SIG-M5 (cell line): Measurements from ENCODE around the gene HAO2.
"Not testable (repeated sequence)": the region's sequence is repeated elsewhere in the genome, so short reads cannot be mapped to it uniquely, and the experiment has no call there.

Experiments
- DNase-seq: peaks from one replicate; lab custom pipeline; 2025; lab: John Stamatoyannopoulos, UW

HAO2 gene

DNA sequence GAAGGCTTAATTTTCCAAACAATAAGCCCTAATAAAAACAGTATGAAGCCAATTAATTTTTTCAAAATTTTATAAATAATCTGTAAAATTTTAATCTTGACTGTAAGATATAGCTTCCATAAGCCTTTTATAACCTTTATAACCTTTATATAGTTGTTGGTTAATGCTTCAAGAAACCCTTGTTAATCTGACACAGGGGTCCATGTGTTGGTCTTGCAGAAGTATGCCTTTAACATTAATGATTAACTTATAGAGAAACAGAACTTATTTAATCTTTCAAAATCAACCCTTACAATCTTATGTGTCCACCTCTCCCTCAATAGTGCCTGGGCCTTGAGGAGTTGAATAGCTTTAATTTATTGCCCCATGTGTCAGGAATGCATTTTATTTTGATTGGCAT, 23.2 kb upstream of the HAO2 start:
- no peak for DNase-seq

DNA sequence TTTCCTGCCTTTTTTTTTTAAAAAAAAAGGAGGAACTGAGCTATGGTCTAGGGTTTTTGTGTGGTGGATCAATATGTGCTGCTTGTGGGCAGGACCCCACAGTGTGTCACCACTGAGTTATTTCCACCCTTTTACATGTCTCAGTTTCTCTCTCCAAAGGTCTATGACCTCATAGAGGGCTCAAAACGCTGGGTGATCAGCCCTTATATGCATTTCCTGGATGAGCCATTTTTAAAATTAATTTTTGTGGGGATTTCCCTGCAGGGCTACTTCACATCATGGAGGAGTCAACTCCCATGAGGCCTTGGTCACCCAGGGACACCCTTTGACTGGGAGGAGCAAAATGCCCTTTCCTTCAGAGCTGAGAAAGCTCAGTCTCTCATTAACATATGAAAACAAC, 20.7 kb upstream of the HAO2 start:
- DNase-seq = peak; percentile 28

DNA sequence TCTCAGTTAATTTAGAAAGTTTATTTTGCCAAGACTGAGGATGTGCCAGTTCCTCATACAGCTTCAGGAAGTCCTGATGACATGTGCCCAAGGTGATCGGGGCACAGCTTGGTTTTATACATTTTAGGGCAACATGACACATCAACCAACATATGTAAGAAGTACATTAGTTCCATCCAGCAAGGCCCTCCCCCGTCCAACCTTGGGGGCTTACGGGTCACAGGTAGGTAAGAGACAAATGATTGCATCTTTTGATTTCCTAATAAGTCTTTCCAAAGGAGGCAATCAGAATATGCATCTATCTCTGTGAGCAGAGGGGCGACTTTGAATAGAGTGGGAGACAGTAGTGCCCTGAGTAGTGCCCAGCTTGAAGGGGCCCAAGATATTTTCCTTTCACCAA, 19.6 kb upstream of the HAO2 start:
- DNase-seq = no peak

DNA sequence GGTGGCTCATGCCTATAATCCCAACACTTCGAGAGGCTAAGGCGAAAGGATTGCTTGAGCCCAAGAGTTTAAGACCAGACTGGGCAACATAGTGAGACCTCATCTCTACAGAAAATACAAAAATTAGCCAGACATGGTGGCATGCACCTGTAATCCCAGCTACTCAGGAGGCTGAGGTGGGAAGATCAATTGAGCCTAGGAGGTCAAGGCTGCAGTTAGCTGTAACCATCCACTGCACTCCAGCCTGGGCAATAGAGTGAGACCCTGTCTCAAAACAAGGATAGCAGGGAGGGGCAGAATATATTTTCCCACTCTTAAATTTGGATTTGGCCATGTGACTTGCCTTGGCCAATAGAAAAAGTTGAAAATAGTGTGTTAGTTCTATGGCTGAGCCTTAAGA, 17.7 kb upstream of the HAO2 start:
- not testable (repeated sequence) for DNase-seq

DNA sequence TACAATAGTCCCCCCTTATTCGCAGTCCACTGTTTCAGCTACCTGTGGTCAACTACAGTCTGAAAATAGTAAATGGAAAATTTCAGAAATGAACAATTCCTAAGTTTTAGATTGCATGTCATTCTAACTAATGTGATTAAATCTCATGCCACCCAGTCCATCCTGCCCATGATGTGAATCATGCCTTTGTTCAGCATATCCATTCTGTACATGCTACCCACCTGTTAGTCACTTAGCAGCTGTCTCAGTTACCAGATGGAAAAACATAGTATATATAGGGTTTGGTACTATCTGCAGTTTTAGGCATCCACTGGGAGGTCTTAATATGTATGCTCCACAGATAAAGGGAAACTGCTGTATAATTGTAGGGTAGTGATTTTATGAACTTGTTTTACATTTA, 16.6 kb upstream of the HAO2 start:
- no peak for DNase-seq

DNA sequence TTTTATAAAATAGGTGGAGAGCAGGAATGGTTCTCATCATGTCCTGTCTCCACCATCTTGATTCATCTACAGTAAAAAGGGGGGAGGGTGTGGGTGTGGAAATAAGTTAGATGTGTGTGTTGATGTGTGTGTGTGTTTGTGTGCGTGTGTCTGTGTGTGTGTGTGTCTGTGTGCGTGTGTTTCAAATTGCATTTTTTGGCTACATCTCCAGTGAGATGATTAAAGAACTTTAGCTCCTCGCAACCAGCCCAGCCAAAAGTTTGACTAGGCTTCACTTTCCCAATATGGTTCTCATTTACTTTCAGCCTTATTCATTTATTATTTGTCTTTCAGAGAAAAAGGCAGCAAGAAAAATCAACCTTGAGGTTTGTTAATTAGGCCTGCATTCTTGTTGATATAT, 14.7 kb upstream of the HAO2 start:
- DNase-seq = no peak

DNA sequence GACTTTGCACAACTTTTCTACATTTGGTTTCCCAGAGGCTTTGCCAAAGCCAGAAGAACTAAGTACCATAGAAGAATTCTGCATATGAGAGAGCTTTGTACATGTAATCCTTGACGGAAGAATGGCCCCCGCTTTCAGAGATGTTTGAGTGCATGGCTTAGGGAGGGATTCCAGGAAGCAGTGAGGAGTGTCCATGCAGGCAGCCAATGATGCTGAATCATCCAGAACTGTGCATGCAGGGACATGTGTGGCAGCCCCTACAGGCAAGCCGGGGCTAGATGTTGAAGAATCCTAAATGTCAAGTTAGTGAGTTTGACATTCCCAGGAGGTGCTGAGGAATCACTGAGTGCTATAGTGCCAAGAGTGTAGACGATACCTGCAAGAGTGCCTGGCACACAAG, 9.9 kb upstream of the HAO2 start:
- no peak for DNase-seq

DNA sequence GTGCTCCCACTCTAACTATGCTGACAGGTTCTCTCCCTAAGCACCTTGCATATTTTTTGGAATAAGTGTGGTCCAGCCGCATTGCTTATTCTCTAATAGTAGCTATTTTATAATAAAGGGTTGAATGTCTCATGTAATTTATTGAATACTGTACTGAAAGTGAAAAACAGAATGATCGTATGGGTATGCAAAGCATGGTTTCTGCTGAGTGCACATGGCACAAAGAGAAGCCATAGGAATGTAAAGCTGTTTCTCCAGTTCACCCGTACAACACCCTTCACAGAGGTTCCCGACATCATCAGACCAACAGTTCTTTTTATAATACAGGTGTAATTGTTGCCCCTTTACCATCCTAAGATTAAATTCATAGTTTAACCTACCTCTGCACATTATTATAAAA, 8.9 kb upstream of the HAO2 start:
- no peak for DNase-seq

DNA sequence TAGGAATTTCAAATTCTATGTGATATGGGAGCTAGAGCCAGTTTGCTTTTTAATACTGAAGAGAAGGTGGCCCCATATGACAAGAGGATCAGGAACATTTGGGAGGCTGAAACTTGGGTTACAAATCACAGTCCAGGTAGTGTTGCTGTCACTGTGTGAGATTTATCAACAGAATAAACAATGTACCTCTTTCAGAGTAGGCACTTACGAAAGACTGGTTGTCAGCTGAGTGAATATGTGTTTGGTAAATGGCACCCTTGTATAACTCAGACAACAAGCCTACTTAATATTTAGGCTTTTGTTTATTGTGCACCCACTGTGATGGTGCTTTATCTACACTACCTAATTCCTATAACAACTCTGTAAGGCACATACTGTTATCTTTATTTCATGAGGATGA, 7.4 kb upstream of the HAO2 start:
- DNase-seq = no peak

DNA sequence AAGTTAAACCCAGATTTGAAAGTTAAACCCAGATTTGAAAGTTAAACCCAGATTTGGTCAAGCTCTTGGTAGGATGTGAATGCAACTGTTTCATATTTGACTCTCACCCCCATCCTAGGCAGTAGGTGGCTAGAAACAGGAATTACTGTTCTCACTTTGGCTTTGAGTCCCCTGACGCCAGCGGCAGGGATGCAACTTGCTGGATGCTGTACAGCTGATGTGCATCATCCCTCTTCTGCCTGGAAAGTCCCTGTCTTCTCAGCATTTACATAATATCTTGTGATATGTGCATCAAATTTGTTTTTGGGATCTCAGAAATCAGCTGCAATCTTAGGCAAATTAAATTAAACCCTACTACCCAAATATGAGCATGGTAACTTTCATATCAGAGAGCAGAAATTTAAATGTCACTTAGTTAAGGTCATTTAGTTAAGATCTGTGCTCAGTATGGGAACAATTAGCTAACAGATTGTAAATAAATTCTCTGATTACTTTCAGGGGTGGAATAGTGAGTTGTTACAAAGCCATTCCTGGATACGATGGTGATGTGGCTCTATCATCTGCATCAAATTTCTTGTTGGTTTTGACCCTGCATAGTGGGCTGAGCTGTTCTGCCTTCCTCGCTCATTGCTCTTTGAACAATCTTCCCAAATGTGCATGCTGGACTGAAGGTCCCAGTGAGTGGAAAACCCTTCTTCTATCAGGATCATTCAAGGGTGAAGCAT, 6.8 kb upstream of the HAO2 start:
- no peak for DNase-seq

DNA sequence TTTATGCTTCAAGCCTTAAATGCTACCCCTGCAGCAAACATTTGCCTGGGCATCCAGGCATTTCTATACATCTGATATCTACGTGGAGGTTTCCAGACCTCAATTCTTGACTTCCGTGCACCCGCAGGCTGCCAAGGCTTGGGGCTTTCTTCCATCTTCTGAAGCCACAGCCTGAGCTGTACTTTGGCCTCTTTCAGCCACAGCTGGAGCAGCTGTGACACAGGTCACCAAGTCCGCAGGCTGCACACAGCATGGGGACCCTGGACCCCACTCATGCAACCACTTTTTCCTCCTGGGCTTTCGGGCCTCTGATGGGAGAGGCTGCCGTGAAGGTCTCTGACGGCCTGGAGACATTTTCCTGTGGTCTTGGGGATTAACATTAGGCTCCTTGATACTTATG, 5.4 kb upstream of the HAO2 start:
- DNase-seq = no peak

DNA sequence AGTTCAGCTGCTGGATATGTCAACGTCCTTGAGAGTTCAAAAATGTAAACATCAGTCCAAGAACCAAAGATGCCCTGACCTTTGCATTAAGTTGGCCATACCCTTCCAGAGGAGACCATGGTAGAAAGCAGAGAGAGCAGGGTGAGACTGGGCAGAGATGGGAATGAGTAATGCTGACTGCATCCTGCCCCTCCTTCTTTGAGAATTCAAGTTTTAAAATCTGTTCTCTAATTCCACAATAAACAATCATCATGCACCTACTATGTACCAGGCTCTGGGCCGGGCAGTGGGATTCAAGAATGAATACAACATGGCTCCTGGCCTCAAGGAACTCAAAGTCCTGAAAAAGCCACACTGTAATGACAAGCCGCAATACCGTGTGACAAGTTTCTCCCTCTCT, 3.9 kb upstream of the HAO2 start:
- DNase-seq = no peak

DNA sequence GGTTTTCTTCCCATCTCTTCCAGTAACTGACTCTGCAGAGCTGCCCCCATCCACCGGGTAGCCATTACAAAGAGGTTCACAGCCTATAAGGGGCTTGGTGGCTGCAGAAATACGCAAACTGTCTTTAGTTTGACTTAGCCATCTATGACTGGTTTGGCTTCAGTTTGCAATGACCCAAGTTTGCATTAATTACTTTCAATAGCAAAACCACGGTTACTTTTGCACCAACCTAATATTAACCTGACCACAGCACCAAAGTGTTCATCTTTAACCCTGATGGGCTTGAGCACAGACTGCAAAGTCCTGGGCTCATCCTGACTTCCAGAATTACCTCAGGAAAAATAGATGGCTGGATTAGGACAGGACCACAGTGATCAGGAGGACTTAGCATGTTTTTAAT, 2.2 kb upstream of the HAO2 start:
- DNase-seq = no peak

DNA sequence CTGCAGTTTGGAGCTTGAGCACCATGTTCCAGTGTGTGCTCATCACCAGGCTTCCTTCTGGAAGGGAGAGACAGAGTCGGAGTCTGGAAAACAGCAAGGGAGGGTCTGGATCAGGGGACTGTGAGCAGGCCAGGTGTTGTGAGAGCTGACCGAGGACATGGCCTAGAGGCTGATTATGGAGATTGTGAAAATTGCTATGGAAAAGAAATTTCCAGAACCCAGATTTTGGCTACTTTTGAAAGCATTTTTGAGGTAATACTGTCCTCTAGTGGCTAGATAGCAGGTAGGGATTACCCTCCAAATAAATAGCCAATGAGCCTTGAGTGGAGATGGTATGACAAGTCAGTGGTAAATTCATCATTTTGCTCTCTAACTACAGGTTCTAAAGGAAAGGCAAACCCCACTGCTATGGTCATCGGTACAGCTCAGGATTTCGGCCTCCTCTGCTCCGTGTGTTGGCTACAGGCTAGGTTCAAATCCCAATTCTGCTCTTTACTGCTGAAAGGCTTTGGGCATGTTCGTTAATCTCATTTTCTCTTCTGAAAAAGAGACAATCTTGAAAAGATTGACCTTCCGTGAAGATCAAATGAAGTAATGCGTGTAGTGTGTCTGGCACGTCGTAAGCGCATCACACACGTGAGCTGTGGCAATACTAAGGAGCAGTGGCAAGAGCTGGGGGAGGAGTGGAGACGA, 1.0 kb upstream of the HAO2 start:
- no peak for DNase-seq

DNA sequence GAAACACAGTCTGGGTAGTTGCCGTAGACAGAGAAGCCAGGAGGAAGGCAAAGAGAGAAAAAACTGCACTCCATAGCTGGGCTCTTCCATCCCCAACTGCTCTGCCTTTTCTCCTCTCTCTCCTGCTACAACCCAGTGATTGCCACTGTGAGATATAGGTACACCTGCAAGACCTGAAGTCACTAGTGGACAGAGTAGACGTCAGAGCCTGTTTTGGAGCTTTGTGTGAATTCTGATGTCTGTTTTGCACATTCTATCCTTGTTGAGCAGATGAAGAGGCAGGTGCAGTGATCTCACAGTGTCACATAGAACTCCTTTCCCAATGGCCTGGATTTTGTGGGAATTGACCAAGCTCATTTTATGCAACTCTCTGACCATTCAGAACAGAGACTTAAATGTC, 2.2 kb downstream of the HAO2 start:
- DNase-seq = no peak

DNA sequence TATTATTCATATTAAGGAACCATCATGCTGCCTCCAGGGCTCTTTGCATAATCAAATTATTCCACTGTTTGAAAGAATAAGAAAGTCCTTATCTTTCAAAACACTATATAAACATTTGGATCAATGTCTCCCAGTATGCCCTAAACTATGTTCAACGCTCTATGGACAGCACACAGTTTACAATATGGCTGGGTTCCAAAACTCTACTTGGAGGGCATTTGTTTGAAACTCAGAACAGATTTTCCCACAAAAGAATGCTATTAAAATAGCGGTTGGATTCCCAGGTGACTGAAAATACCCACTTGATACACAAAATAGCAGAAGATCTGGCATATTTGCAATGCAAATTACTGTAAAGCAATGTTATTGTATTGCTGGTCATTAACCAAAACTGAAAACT, 3.2 kb downstream of the HAO2 start:
- DNase-seq = no peak

DNA sequence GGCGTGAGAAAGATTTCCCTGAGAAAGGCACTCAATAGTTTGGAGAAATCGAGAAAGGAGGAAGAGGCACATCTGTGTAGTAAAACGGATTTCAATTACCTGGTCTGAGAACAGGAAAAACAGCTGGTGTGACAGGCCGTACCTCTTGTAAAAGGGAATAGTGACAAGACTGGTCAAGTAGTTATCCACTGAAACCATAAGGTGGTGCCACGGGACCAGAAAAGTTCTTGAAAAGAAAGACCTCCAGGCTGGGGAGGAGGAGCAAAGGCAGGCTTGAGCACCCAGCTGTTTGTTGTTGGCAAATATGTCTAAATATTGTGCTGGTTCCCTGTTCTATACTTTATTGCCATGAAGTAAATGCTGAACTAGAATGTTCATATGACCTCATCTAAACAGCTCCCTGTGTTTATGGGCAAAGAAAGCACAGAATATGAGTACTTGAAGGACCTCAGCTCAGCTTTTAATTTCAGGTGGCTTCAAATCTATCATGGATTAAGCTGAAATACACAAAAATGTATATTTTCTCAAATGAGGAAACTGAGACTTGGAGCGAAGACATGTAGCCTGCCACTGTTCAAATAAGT, 4.0 kb downstream of the HAO2 start:
- no peak for DNase-seq

DNA sequence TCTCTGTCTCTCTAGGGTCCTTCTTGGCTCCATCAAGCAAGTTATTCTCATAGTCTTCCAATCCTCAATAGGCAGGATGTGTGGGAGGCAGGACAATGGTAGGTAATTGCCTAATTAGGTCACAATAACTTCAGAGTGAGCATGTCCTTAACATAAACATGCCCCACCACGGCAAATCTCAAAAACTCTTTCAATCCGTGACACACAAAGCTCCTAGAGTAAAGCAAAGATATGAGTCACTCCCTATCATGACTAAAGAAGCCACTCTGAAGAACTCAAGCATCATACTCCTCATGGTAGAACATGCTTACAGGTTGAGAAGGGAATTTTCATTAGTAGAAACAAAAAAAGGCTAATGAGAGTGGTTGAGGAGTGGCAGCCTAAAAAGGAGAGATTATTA, 4.9 kb downstream of the HAO2 start:
- DNase-seq = no peak

DNA sequence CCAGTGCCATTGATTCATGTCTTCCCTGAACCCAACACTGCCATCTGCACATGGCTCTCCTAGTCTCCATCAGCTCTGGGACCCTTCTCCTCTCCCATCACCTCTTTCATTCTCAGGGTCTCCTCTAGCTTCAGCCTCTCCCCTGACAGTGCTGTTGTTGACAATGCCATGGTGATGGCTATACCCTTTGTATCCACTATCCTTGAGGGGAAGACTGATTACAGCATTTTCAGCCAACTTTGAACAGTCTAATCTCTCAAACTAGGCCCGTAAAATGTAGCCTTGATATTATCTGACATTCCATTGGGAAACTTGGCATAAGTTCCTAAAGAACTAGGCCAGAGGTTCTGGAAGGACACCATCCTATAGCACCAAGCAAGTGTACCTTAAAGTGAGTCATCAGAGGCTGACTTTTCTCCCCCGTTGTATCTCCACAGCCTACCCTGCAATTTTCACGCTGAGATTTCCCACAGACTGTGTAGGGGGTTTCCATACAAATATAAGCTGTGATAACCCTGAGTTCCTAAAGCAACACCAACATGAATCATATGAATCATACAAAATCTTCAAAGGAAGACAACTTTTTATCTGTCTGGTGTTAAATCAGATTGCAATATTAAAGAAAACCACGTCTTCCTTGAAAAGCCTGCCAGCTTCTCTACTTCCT, 5.8 kb downstream of the HAO2 start:
- DNase-seq = no peak

DNA sequence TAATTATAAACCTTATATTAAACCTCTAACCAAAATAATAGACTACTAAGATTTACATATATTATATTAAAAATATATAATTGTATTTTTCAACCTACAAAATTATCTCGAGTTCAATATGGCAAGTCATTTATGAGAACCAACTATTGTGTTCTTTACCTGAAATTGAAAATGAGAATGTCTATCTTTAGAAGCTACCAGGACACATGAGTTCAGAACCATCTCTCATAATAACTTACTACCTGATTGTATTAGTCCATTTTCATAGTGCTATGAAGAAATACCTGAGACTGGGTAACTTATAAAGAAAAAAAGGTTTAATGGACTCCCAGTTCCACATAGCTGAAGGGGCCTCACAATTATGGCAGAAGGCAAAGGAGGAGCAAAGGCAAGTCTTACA, 6.8 kb downstream of the HAO2 start:
- DNase-seq = no peak

DNA sequence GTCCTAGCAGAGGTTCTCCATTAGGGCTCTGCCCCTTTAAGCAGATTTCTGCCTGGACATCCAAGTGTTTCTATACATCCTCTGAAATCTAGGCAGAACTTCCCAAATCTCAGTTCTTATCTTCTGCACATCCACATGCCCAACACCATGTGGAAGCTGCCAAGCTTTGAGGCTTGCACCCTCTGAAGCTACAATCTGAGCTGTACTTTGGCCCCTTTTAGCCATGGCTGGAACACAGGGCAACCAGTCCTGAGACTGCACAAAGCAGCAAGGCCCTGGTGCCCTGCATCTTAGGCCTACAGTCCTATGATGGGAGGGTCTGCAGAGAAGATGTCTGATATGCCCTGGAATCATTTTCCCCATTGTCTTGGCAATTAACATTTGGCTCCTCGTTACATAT, 8.0 kb downstream of the HAO2 start:
- no peak for DNase-seq

DNA sequence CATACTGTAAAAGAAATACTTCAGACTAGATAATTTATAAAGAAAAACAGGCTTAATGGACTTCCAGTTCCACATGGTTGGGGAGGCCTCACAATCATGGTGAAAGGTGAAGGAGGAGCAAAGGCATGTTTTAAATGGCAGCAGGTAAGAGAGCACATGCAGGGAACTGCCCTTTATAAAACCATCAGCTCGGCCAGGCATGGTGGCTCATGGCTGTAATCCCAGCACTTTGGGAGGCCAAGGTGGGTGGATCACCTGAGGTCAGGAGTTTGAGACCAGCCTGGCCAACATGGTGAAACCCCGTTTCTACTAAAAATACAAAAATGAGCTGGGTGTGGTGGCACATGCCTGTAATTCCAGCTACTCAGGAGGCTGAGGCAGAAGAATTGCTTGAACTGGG, 9.0 kb downstream of the HAO2 start:
- DNase-seq = not testable (repeated sequence)

DNA sequence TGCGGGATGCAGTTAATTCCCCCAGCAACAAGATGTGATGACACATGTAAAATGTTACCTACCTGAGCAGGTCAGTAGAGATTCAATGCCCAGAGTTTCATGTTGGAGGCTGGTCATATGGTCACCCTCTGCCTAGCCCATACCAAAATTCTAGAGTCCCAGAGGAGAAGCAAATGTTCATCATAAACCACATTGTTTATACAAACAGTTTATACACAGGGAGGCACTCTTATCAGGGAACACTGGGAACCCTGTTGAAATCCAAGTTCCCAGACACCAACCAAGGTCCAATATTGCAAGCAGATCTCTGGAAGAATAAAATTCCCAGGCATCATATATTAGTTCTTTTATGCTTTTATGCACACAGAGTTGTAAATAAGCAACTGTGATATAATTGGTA, 10.5 kb downstream of the HAO2 start:
- DNase-seq = no peak
